Neural cell (in vitro differentiated cells): Measurements from ENCODE around the gene KCTD12. TPM values are rescaled to one million over a fixed set of nuclear protein-coding genes. Genes with fewer than 3 reads are reported as not detected.

Experiments
- H2AFZ ChIP-seq: fragments of 200-600, 300-800 bp; sonication (generic), shearing (Covaris generic); 2 replicates; pipeline ENCODE4 v1.6.0; 2014; ENCODE audit warnings: low read depth, mild to moderate bottlenecking, antibody characterized with exemption, low read length, moderate library complexity
- H3F3A ChIP-seq: fragments of 200-600 bp; shearing (Covaris generic); 2 replicates; pipeline ENCODE4 v1.6.1; 2016; ENCODE audit warnings: mild to moderate bottlenecking, moderate library complexity, mixed read lengths, antibody characterized with exemption, low read length; ENCODE audit not compliant: insufficient read depth, poor library complexity, severe bottlenecking
- H3K27ac ChIP-seq: fragments of 200-600, 300-800 bp; sonication (generic), shearing (Covaris generic); 2 replicates; pipeline ENCODE4 v1.5.1; 2014; ENCODE audit warnings: mild to moderate bottlenecking, low read length, moderate library complexity
- H3K27me3 ChIP-seq: fragments of 300-800, 200-600 bp; sonication (generic), shearing (Covaris generic); 2 replicates; pipeline ENCODE4 v1.6.0; 2014; ENCODE audit warnings: mild to moderate bottlenecking, low read depth, low read length, moderate library complexity; ENCODE audit not compliant: insufficient read depth
- H3K36me3 ChIP-seq: fragments of 300-800, 200-600 bp; sonication (generic), shearing (Covaris generic); 2 replicates; pipeline ENCODE4 v1.5.1; 2014; ENCODE audit warnings: mild to moderate bottlenecking, antibody characterized with exemption, low read length, moderate library complexity; ENCODE audit not compliant: insufficient read depth
- H3K4me2 ChIP-seq: fragments of 300-800, 200-600 bp; sonication (generic), shearing (Covaris generic); 2 replicates; pipeline ENCODE4 v1.6.0; 2014; ENCODE audit warnings: mild to moderate bottlenecking, low read length
- H3K4me3 ChIP-seq: fragments of 300-800, 200-600 bp; sonication (generic), shearing (Covaris generic); 2 replicates; pipeline ENCODE4 v1.5.1; 2014; ENCODE audit warnings: mild to moderate bottlenecking, low read length, moderate library complexity
- H3K79me2 ChIP-seq: fragments of 200-600 bp; shearing (Covaris generic); replicated peaks from 2 replicates; pipeline ENCODE4 v1.6.0; 2014; ENCODE audit warnings: mild to moderate bottlenecking, low read length, moderate library complexity; ENCODE audit not compliant: insufficient read depth
- H3K9ac ChIP-seq: fragments of 300-800, 200-600 bp; sonication (generic), shearing (Covaris generic); 2 replicates; pipeline ENCODE4 v1.6.1; 2016; ENCODE audit warnings: mild to moderate bottlenecking, low read length, mixed read lengths
- H3K9me2 ChIP-seq: fragments of 200-600 bp; shearing (Covaris generic); 2 replicates; pipeline ENCODE4 v1.6.1; 2016; ENCODE audit warnings: mild to moderate bottlenecking, low read length, mixed read lengths; ENCODE audit not compliant: insufficient read depth
- H3K9me3 ChIP-seq: fragments of 200-600, 300-800 bp; sonication (generic), shearing (Covaris generic); 2 replicates; pipeline ENCODE4 v1.6.1; 2016; ENCODE audit warnings: mild to moderate bottlenecking, mixed run types, low read length, moderate library complexity, mixed read lengths
- H4K20me1 ChIP-seq: fragments of 200-600 bp; shearing (Covaris generic); 2 replicates; pipeline ENCODE4 v1.6.1; 2016; ENCODE audit warnings: mild to moderate bottlenecking, mixed run types; ENCODE audit not compliant: insufficient read depth
- EP300 ChIP-seq: fragments of 450-650 bp; conservative IDR thresholded peaks from 2 replicates; pipeline ENCODE4 v1.6.1; 2014; ENCODE audit warnings: antibody characterized with exemption, mild to moderate bottlenecking, moderate library complexity; ENCODE audit not compliant: poor library complexity, severe bottlenecking
- EZH2 ChIP-seq: fragments of 200-600, 300-800 bp; shearing (Covaris generic), sonication (generic); IDR thresholded peaks from 2 replicates; pipeline ENCODE4 v1.6.1; 2014; ENCODE audit warnings: antibody characterized with exemption, low read length, borderline replicate concordance, mild to moderate bottlenecking; ENCODE audit not compliant: insufficient read depth, poor library complexity, severe bottlenecking
- MXI1 ChIP-seq: fragments of 450-650 bp; conservative IDR thresholded peaks from 2 replicates; pipeline ENCODE4 v1.6.1; 2014; ENCODE audit warnings: antibody characterized with exemption, mild to moderate bottlenecking; ENCODE audit not compliant: poor library complexity, severe bottlenecking
- POLR2AphosphoS5 ChIP-seq: IDR thresholded peaks from 2 replicates; pipeline ENCODE4 v1.6.1; 2012
- RAD21 ChIP-seq: fragments of 450-650 bp; conservative IDR thresholded peaks from 2 replicates; pipeline ENCODE4 v1.6.1; 2014; ENCODE audit warnings: antibody characterized with exemption, mild to moderate bottlenecking, moderate library complexity
- SMC3 ChIP-seq: fragments of 450-650 bp; conservative IDR thresholded peaks from 2 replicates; pipeline ENCODE4 v1.6.1; 2014; ENCODE audit warnings: antibody characterized with exemption, mild to moderate bottlenecking, moderate library complexity; ENCODE audit not compliant: poor library complexity
- TAF1 ChIP-seq: IDR thresholded peaks from 2 replicates; pipeline ENCODE4 v1.6.1; 2012; ENCODE audit warnings: low read depth
- polyA plus RNA-seq: library from polyadenylated mRNA; depleted of rRNA; stranded (reverse); fragments of >200 nt; gene quantifications from 2 replicates; pipeline ENCODE4 v1.2.3, GENCODE V29; 2014
- TF ChIP-seq, protein P1 (sequence below): IDR thresholded peaks from 2 replicates; pipeline ENCODE4 v1.6.1; 2012; ENCODE audit warnings: borderline replicate concordance
- TF ChIP-seq, protein P2 (sequence below): fragments of 450-650 bp; IDR thresholded peaks from 2 replicates; pipeline ENCODE4 v1.5.1; 2014; ENCODE audit warnings: antibody characterized with exemption, mild to moderate bottlenecking, moderate library complexity; ENCODE audit not compliant: poor library complexity, severe bottlenecking

Gene KCTD12
- polyA plus RNA-seq, 1 donor from 2014 or later = 2.7 TPM

DNA sequence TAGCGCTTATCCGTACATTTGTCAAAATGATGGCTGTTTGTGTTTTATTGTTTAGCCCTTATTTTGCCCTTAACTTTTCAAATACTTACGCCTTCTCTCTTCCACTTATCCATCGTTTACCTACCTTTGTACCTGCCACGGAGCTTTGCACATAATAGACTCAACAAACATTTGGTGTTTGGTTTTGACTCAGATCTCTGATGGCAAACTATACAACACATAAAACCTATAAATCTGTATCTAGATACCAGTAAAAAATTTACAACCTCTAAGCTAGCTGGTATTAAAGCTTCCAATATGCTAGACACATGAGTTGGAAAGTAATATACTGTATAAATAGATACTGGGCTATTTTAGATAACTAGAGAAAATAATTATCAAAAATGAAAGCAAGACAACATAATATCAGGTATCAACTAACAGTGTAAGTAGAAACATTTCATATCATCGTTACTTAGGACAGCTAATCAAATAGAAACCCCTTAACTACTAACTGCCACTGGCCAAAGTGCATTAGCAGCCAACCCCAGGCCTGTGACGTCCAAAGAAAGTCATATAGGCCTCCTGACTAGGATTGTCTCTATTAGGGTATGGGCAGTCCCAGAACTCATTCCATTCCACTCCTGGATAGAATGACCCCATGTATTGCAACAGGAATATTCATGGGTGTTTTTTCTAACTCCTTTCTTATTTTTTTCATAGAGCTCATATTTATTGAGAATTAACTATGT is 53.8 kb downstream of the KCTD12 start:
- no peaks in the 10 kb centered on the region for H3K27me3 ChIP-seq
- H3K27ac ChIP-seq = no peak overlapping the region
- H2AFZ ChIP-seq = no peak overlapping the region

GRCh38 chr13:76830805-76831204 is 55.4 kb downstream of the KCTD12 start:
- no peaks in the 10 kb centered on the region for H3F3A ChIP-seq
- H3K27me3 ChIP-seq = no peaks in the 10 kb centered on the region
- no peaks in the 10 kb centered on the region for H4K20me1 ChIP-seq
- no peak overlapping the region for H2AFZ ChIP-seq
- H3K79me2 ChIP-seq = no peaks in the 10 kb centered on the region
- no peak overlapping the region for H3K4me2 ChIP-seq
- no peaks in the 10 kb centered on the region for H3K9me3 ChIP-seq
- TF ChIP-seq, protein P1, sequence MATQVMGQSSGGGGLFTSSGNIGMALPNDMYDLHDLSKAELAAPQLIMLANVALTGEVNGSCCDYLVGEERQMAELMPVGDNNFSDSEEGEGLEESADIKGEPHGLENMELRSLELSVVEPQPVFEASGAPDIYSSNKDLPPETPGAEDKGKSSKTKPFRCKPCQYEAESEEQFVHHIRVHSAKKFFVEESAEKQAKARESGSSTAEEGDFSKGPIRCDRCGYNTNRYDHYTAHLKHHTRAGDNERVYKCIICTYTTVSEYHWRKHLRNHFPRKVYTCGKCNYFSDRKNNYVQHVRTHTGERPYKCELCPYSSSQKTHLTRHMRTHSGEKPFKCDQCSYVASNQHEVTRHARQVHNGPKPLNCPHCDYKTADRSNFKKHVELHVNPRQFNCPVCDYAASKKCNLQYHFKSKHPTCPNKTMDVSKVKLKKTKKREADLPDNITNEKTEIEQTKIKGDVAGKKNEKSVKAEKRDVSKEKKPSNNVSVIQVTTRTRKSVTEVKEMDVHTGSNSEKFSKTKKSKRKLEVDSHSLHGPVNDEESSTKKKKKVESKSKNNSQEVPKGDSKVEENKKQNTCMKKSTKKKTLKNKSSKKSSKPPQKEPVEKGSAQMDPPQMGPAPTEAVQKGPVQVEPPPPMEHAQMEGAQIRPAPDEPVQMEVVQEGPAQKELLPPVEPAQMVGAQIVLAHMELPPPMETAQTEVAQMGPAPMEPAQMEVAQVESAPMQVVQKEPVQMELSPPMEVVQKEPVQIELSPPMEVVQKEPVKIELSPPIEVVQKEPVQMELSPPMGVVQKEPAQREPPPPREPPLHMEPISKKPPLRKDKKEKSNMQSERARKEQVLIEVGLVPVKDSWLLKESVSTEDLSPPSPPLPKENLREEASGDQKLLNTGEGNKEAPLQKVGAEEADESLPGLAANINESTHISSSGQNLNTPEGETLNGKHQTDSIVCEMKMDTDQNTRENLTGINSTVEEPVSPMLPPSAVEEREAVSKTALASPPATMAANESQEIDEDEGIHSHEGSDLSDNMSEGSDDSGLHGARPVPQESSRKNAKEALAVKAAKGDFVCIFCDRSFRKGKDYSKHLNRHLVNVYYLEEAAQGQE = no peak
- TF ChIP-seq, protein P2, sequence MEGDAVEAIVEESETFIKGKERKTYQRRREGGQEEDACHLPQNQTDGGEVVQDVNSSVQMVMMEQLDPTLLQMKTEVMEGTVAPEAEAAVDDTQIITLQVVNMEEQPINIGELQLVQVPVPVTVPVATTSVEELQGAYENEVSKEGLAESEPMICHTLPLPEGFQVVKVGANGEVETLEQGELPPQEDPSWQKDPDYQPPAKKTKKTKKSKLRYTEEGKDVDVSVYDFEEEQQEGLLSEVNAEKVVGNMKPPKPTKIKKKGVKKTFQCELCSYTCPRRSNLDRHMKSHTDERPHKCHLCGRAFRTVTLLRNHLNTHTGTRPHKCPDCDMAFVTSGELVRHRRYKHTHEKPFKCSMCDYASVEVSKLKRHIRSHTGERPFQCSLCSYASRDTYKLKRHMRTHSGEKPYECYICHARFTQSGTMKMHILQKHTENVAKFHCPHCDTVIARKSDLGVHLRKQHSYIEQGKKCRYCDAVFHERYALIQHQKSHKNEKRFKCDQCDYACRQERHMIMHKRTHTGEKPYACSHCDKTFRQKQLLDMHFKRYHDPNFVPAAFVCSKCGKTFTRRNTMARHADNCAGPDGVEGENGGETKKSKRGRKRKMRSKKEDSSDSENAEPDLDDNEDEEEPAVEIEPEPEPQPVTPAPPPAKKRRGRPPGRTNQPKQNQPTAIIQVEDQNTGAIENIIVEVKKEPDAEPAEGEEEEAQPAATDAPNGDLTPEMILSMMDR = no peak
- TF ChIP-seq EZH2 = no peak
- TF ChIP-seq RAD21 = no peak
- TF ChIP-seq EP300 = no peak
- no peak for TF ChIP-seq MXI1
- TF ChIP-seq TAF1 = no peak
- no peak for TF ChIP-seq SMC3
- TF ChIP-seq POLR2AphosphoS5 = no peak
- H3K9ac ChIP-seq = no peak overlapping the region
- H3K36me3 ChIP-seq = no peaks in the 10 kb centered on the region
- no peak overlapping the region for H3K27ac ChIP-seq
- H3K9me2 ChIP-seq = no peaks in the 10 kb centered on the region
- H3K4me3 ChIP-seq = no peak overlapping the region

More for the DNA sequence above, 53.8 kb downstream of the KCTD12 start:
- Histone ChIP-seq H3F3A (no peaks in the 10 kb centered on the region), H3K4me2 (no peak overlapping the region), H3K79me2 (no peaks in the 10 kb centered on the region), H3K9ac (no peak overlapping the region), H3K4me3 (no peak overlapping the region), H3K9me2 (no peaks in the 10 kb centered on the region), H3K36me3 (no peaks in the 10 kb centered on the region), H3K9me3 (no peaks in the 10 kb centered on the region), H4K20me1 (no peaks in the 10 kb centered on the region)
- TF ChIP-seq RAD21 (no peak), POLR2AphosphoS5 (no peak)
- TF ChIP-seq, protein P1 = no peak

Other genes starting within 250 kb of the KCTD12 start
- gene ACOD1, start 62.1 kb upstream of the KCTD12 start, polyA plus RNA-seq = not detected in 2 replicates
- gene CLN5, start 105.7 kb upstream of the KCTD12 start, polyA plus RNA-seq = 25.9 and 28.5 TPM in 2 replicates
- gene FBXL3, start 140.8 kb upstream of the KCTD12 start, polyA plus RNA-seq = 42.0 and 44.1 TPM in 2 replicates